ENCODE measurements around the gene NDUFA8. TPM values are rescaled to one million over a fixed set of nuclear protein-coding genes. Genes with fewer than 3 reads are reported as not detected.

NDUFA8 gene
- total RNA-seq, 3 donors from 2014 or later: 66.9 to 85.0 (median 69.1) TPM

DNA sequence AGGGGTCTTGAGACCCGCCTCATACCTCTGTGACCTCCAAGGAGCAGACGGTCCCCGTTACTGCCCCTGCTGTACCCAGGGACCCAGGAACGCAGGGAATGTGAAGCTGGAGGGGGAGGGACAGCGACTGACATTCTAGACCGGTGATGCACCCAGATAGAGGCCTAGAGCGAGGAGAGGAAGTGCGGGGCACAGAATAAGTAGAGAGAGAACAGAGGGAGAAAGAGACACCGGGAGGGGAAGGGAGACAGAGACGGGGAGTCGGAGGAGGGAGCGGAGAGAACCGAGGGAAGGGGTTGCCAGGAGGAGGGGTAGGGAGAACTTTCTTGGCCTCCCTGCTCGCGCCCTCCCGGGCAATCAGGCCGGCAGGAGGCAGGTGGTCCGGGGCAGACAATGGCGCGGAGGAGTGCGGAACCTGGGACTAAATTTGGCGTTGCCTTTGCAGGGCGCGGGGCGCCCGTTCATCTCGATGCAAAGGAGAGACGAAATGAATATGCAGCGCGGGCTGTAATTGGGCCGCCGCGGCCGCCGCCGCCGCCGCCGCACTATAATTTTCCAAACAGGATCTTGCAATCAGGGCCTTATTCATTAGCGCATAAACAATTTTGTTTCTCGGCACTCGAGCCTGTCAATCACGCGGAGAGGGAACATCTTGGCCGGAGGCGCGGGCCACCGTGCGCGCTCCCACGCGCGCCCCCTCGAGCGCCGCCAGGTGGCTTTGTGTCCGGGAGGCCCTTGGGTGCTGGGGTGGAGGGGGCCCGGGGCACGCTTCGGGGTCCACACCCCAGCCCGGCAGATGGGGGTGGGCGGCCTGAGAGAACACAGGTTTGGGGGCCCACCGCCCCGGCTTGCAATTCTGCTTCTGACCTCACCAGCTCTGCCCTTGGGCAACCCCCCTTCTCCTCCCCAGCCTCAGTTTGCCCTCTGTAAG, 33.0 kb downstream of the NDUFA8 start:
- ATAC-seq (no peak), DNase-seq (no peak)
- Histone ChIP-seq H3K4me3 (no peak overlapping the region), H3K36me3 (ENCODE audit: low read depth) (no peaks in the 10 kb centered on the region), H3K4me1 (ENCODE audit: low read depth) (no peaks in the 10 kb centered on the region), H3K9me3 (no peaks in the 10 kb centered on the region)
- no peak for TF ChIP-seq CTCF (IDR thresholded peaks at IDR 0.05)
- intact Hi-C loops (cut with DNase I, micrococcal nuclease): loop anchor here in 1 of 2 donors (10.0 kb wide), 1 partner anchor 688 kb away; no protein-coding TSS in a partner anchor

DNA sequence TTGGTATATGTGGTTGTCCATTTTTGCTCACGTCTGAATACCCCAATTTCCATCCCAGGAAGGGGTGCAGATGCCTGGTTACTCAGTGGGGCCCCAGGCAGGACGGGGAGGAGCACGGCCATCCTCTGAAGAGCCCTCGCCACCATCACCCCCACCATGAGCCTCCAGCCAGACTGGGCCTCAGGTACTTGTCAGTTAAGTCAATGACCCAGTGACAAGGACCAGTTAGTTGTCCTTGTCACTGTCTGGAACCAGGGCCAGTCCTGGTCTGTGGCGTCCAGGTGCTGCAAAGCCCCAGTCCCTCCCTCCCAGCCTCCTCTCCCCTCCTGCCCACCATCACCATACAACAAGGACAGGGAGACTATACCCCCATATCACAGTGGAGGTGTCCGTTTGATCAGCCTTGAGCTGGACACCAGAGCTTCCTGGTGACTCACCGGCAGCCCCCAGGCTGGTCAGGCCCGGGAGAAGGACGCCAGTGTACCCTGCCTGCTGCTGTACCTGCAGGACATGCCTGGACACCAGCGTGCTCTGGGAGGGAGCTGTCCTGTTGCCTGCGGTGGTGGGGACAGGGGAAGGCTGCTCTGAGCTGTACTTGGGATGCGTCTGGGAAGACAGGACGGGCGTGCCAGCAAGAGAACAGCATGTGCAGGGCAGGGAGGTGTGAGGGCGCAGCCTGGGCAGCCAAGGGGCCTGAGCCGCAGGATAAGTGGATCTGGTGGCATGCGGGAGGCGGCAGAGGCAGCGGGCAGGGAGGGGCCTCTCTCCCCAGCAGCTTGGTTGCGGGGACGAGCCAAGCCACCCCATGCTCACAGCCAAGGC, 33.9 kb downstream of the NDUFA8 start:
- no peak for TF ChIP-seq CTCF (IDR thresholded peaks at IDR 0.05)
- no peak for DNase-seq
- Histone ChIP-seq H3K4me3 (no peak overlapping the region), H3K36me3 (ENCODE audit: low read depth) (no peaks in the 10 kb centered on the region), H3K9me3 (no peaks in the 10 kb centered on the region), H3K4me1 (ENCODE audit: low read depth) (no peaks in the 10 kb centered on the region)
- intact Hi-C loops (cut with DNase I, micrococcal nuclease): loop anchor here (1.0 to 10.0 kb wide), 3 partner anchors 225 to 689 kb away; no protein-coding TSS in a partner anchor
- ATAC-seq: peak; percentile 6

- intact Hi-C loops (cut with DNase I, micrococcal nuclease): loop anchor here (1.0 to 10.0 kb wide), 3 partner anchors 225 to 690 kb away; no protein-coding TSS in a partner anchor
- Histone ChIP-seq H3K9me3 (no peaks in the 10 kb centered on the region), H3K4me1 (ENCODE audit: low read depth) (no peaks in the 10 kb centered on the region), H3K4me3 (no peak overlapping the region), H3K36me3 (ENCODE audit: low read depth) (no peaks in the 10 kb centered on the region)
- TF ChIP-seq CTCF (IDR thresholded peaks at IDR 0.05): peak; percentile 90
- DNase-seq (peak; percentile 71 to 87 (median 86)), ATAC-seq (peak; percentile 86)
Observed at GRCh38 chr9:122125158-122125508, 34.4 kb downstream of the NDUFA8 start.

DNA sequence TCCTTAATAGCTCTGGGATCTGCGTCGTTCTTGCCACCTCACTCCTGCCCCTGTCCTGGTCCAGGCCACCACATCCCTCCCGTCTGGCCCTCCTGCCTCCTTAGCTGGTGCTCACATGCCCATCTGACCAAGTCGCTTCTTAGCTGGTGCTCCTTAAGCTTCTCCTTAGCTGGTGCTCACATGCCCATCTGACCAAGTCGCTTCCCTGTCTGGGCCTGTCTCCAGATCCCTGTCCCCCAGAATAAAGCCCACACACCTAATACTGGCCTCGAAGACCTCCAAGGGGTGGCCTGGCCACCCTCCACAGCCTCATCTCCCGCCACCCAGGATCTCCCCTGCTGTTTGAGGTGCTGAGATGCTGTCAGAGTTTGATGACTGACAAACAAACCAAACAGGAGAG, 35.1 kb downstream of the NDUFA8 start:
- DNase-seq (no peak), ATAC-seq (no peak)
- Histone ChIP-seq H3K4me3 (no peak overlapping the region), H3K4me1 (ENCODE audit: low read depth) (no peaks in the 10 kb centered on the region), H3K9me3 (no peaks in the 10 kb centered on the region), H3K36me3 (ENCODE audit: low read depth) (no peaks in the 10 kb centered on the region)
- intact Hi-C loops (cut with DNase I, micrococcal nuclease): loop anchor here in 1 of 2 donors (2.0 to 10.0 kb wide), 2 partner anchors 226 to 690 kb away; no protein-coding TSS in a partner anchor
- no peak for TF ChIP-seq CTCF (IDR thresholded peaks at IDR 0.05)

GRCh38 chr9:122124048-122124447, 35.5 kb downstream of the NDUFA8 start:
- no peak for ATAC-seq
- no peaks in the 10 kb centered on the region for H3K36me3 ChIP-seq (ENCODE audit: low read depth)
- intact Hi-C loops (cut with DNase I, micrococcal nuclease): loop anchor here in 1 of 2 donors (2.0 to 10.0 kb wide), 2 partner anchors 227 to 691 kb away; no protein-coding TSS in a partner anchor
- H3K4me1 ChIP-seq (ENCODE audit: low read depth): no peaks in the 10 kb centered on the region
- DNase-seq: no peak
- no peaks in the 10 kb centered on the region for H3K9me3 ChIP-seq
- no peak for TF ChIP-seq CTCF (IDR thresholded peaks at IDR 0.05)
- H3K4me3 ChIP-seq: no peak overlapping the region
